Body of pancreas (tissue), 4 donors: ENCODE results near the gene EP400. TPM values are rescaled to one million over a fixed set of nuclear protein-coding genes. Genes with fewer than 3 reads are reported as not detected.

Experiments used
- ATAC-seq: fragments of 150-250 bp; one replicate; pipeline ENCODE4 v1.9.1; 2016
- DNase-seq, 4 donors: peaks; one replicate each; pipeline ENCODE4 v3.0.0-alpha.2; 2019
- H3K27ac ChIP-seq, 4 donors: fragments of 200-600 bp; sonication (generic); 1 replicate in 3 of 4; 2 replicates in 1 of 4; pipeline versions ENCODE4 v1.5.1 to v1.6.1; 2016 to 2019; ENCODE audit warnings: mild to moderate bottlenecking in 1 of 4, mixed read lengths in 1 of 4, moderate library complexity in 1 of 4
- H3K27me3 ChIP-seq, 2 donors: fragments of 200-600 bp; sonication (generic); one replicate each; pipeline ENCODE4 v1.6.0; 2016; ENCODE audit warnings: mild to moderate bottlenecking in 1 of 2
- H3K36me3 ChIP-seq, 2 donors: fragments of 200-600 bp; sonication (generic); replicated peaks in 1 of 2; 2 replicates each; pipeline ENCODE4 v1.5.1; 2016; ENCODE audit warnings: low read depth in 2 of 2; ENCODE audit not compliant: insufficient read depth in 1 of 2
- H3K4me1 ChIP-seq: fragments of 200-600 bp; sonication (generic); one replicate; pipeline ENCODE4 v1.6.0; 2016
- H3K4me3 ChIP-seq, 2 donors: fragments of 200-600 bp; sonication (generic); 1 replicate in 1 of 2; 2 replicates in 1 of 2; pipeline ENCODE4 v1.5.1; 2016 to 2019
- H3K9me3 ChIP-seq, 3 donors: fragments of 200-600 bp; sonication (generic); 1 replicate in 2 of 3; 2 replicates in 1 of 3; pipeline ENCODE4 v1.5.1; 2016
- CTCF ChIP-seq, 7 experiments: fragments of 450-650 bp in 4 of 7; fragments of 200-600 bp in 3 of 7; sonication (generic) in 3 of 7; IDR thresholded peaks; one replicate each; pipeline ENCODE4 v1.5.1; 2016 to 2019; ENCODE audit warnings: antibody characterized with exemption in 7 of 7
- POLR2A ChIP-seq, 3 donors: fragments of 450-650 bp; IDR thresholded peaks; one replicate each; pipeline ENCODE4 v1.6.1; 2016; ENCODE audit warnings: antibody characterized with exemption in 3 of 3, mild to moderate bottlenecking in 2 of 3
- WGBS, 2 donors: methylation state at CpG; one replicate each; pipeline ENCODE4 v1.1.5; 2017; 5-methylcytosine and 5-hydroxymethylcytosine counted together
- intact Hi-C: fragments of 100-400 bp; cut with DNase I; formaldehyde crosslinking; loops from one replicate; pipeline ENCODE4 v1.15.1; 2023
- total RNA-seq, 2 donors: library from RNA; depleted of rRNA; stranded (reverse); fragments of >200 nt; gene quantifications; one replicate each; pipeline ENCODE4 v1.1.0, GENCODE V29; 2016

The EP400 gene
- total RNA-seq, 2 donors from 2014 or later = 20.5 to 22.4 TPM

- H3K4me1 ChIP-seq = no peaks in the 10 kb centered on the region
- ATAC-seq = no peak
- H3K27ac ChIP-seq = no peak overlapping the region
- 92 to 96% methylated on average over 15 to 26 of the region's 26 CpGs for WGBS, 2 donors
- no peak overlapping the region for H3K4me3 ChIP-seq
- DNase-seq = no peak
- TF ChIP-seq CTCF (IDR thresholded peaks at IDR 0.05) (no peak), POLR2A (IDR thresholded peaks at IDR 0.05) (no peak)
- peaks cover 0 to 5% of the 10 kb centered on the region in 2 donors for H3K36me3 ChIP-seq
- H3K9me3 ChIP-seq = no peaks in the 10 kb centered on the region
- intact Hi-C loops = no loop called here
- H3K27me3 ChIP-seq = no peaks in the 10 kb centered on the region
Observed at GRCh38 chr12:132103542-132104308, 154.0 kb downstream of the EP400 start.

- Histone ChIP-seq H3K9me3 (no peaks in the 10 kb centered on the region), H3K27ac (no peak overlapping the region), H3K27me3 (no peaks in the 10 kb centered on the region), H3K36me3 (peaks cover 0 to 5% of the 10 kb centered on the region in 2 donors), H3K4me1 (no peaks in the 10 kb centered on the region), H3K4me3 (no peak overlapping the region)
- intact Hi-C loops = no loop called here
- DNase-seq (no peak), ATAC-seq (no peak)
- TF ChIP-seq CTCF (IDR thresholded peaks at IDR 0.05) = no peak
- TF ChIP-seq POLR2A (IDR thresholded peaks at IDR 0.05) = no peak
- WGBS, 2 donors = 83 to 85% methylated on average over 6 of the region's 6 CpGs
Observed at GRCh38 chr12:132105467-132105866, 155.7 kb downstream of the EP400 start.

GRCh38 chr12:132106921-132107320 is 157.2 kb downstream of the EP400 start:
- intact Hi-C loops = no loop called here
- 92 to 95% methylated on average over 7 of the region's 7 CpGs for WGBS, 2 donors

GRCh38 chr12:132108211-132108832 is 158.6 kb downstream of the EP400 start:
- TF ChIP-seq CTCF (IDR thresholded peaks at IDR 0.05) (no peak), POLR2A (IDR thresholded peaks at IDR 0.05) (no peak)
- no peak for ATAC-seq
- no peak for DNase-seq
- peaks cover 0 to 10% of the 10 kb centered on the region in 2 donors for H3K36me3 ChIP-seq
- no peak overlapping the region for H3K4me3 ChIP-seq
- H3K9me3 ChIP-seq = no peaks in the 10 kb centered on the region
- H3K27me3 ChIP-seq = no peaks in the 10 kb centered on the region
- no peak overlapping the region for H3K27ac ChIP-seq
- intact Hi-C loops = no loop called here
- 84 to 87% methylated on average over 16 of the region's 16 CpGs for WGBS, 2 donors
- H3K4me1 ChIP-seq = no peaks in the 10 kb centered on the region

More at GRCh38 chr12:132106921-132107320, 157.2 kb downstream of the EP400 start:
- no peak for TF ChIP-seq CTCF (IDR thresholded peaks at IDR 0.05)
- TF ChIP-seq POLR2A (IDR thresholded peaks at IDR 0.05) = no peak
- H3K4me1 ChIP-seq = no peaks in the 10 kb centered on the region
- DNase-seq = no peak
- no peak overlapping the region for H3K4me3 ChIP-seq
- H3K36me3 ChIP-seq = peaks cover 0 to 9% of the 10 kb centered on the region in 2 donors
- no peak for ATAC-seq
- H3K27ac ChIP-seq = no peak overlapping the region
- no peaks in the 10 kb centered on the region for H3K27me3 ChIP-seq
- no peaks in the 10 kb centered on the region for H3K9me3 ChIP-seq
